Spleen (tissue), 7 donors: ENCODE results near the gene TIMM8A.

Experiments used
- POLR2AphosphoS5 ChIP-seq, 3 donors: sonication (generic); formaldehyde crosslinking; IDR thresholded peaks; one replicate each; pipeline ENCODE4 v1.5.1; 2017; ENCODE audit warnings: antibody characterized with exemption in 3 of 3
- TF ChIP-seq, protein P1 (sequence below), 11 experiments: fragments of 200-600 bp in 7 of 11; fragments of 450-650 bp in 4 of 11; sonication (generic) in 4 of 11; IDR thresholded peaks in 8 of 11; conservative IDR thresholded peaks in 3 of 11; 1 replicate in 7 of 11; 2 replicates in 4 of 11; pipeline versions ENCODE4 v1.4.0 to v1.8.0; 2016 to 2021; ENCODE audit warnings: antibody characterized with exemption in 11 of 11, inconsistent platforms in 4 of 11, mild to moderate bottlenecking in 1 of 11
- donor health status: DM: no; HTN: no; CAD: no; lungs with moderate emphysema.
- donor health status: DM: no; HTN: no; CAD: no.
- donor health status: DM: no; HTN: no; CAD: no.

DNA sequence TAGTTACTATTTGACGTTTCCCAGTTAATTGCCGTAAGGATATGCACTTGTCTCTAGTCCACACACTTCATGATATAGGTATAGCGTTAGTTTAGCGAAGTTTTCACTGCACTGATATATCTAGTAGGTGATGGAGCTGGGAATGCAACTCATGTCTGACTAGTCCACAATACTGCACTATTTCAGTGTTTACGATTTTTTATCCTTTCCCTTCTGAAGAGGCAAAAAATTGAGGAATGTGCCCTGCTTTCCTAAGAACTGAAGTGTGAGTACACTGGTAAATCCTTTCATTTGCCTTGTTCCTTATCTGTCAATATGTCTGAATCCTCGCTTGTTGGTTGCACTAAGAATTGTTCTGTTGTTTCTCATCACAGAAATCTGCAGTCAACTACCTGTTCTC lies 43.3 kb upstream of the TIMM8A start:
- TF ChIP-seq, protein P1, sequence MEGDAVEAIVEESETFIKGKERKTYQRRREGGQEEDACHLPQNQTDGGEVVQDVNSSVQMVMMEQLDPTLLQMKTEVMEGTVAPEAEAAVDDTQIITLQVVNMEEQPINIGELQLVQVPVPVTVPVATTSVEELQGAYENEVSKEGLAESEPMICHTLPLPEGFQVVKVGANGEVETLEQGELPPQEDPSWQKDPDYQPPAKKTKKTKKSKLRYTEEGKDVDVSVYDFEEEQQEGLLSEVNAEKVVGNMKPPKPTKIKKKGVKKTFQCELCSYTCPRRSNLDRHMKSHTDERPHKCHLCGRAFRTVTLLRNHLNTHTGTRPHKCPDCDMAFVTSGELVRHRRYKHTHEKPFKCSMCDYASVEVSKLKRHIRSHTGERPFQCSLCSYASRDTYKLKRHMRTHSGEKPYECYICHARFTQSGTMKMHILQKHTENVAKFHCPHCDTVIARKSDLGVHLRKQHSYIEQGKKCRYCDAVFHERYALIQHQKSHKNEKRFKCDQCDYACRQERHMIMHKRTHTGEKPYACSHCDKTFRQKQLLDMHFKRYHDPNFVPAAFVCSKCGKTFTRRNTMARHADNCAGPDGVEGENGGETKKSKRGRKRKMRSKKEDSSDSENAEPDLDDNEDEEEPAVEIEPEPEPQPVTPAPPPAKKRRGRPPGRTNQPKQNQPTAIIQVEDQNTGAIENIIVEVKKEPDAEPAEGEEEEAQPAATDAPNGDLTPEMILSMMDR (IDR thresholded peaks at IDR 0.05 in 8 of 11, conservative IDR thresholded peaks at IDR 0.05 in 3 of 11) = no peak
- no peak for TF ChIP-seq POLR2AphosphoS5 (IDR thresholded peaks at IDR 0.05)
